Prostate gland (tissue), 2 donors: ENCODE measurements around the gene RETN. TPM values are rescaled to one million over a fixed set of nuclear protein-coding genes. Genes with fewer than 3 reads are reported as not detected.
A peak's percentile ranks its signal among the peaks of the same experiment; 100 is the strongest.

ENCODE experiments used
- DNase-seq: peaks from one replicate; pipeline ENCODE4 v3.0.0-alpha.2; 2019; ENCODE audit warnings: low spot score
- H3K27ac ChIP-seq, 2 donors: fragments of 200-600 bp; sonication (generic); 2 replicates each; pipeline ENCODE4 v1.5.1; 2017 to 2019
- H3K27me3 ChIP-seq: fragments of 200-600 bp; sonication (generic); replicated peaks from 2 replicates; pipeline ENCODE4 v1.5.1; 2019; ENCODE audit not compliant: insufficient read depth
- H3K36me3 ChIP-seq, 2 donors: fragments of 200-600 bp; sonication (generic); 1 replicate in 1 of 2; 2 replicates in 1 of 2; pipeline versions ENCODE4 v1.5.1 to v1.8.1; 2017 to 2019
- H3K4me1 ChIP-seq: fragments of 200-600 bp; sonication (generic); replicated peaks from 2 replicates; pipeline ENCODE4 v1.5.1; 2019
- H3K4me3 ChIP-seq, 2 donors: fragments of 200-600 bp; sonication (generic); 2 replicates each; pipeline ENCODE4 v1.5.1; 2017 to 2019
- H3K9me3 ChIP-seq: fragments of 200-600 bp; sonication (generic); 2 replicates; pipeline ENCODE4 v1.5.1; 2017
- CTCF ChIP-seq, 4 experiments: fragments of 200-600 bp in 2 of 4; fragments of 450-650 bp in 2 of 4; sonication (generic) in 2 of 4; IDR thresholded peaks; 1 replicate in 3 of 4; 2 replicates in 1 of 4; pipeline ENCODE4 v1.5.1; 2016 to 2019; ENCODE audit warnings: antibody characterized with exemption in 4 of 4, mild to moderate bottlenecking in 2 of 4, moderate library complexity in 2 of 4
- POLR2A ChIP-seq: fragments of 450-650 bp; IDR thresholded peaks from one replicate; pipeline ENCODE4 v1.6.1; 2016; ENCODE audit warnings: antibody characterized with exemption, mild to moderate bottlenecking
- POLR2AphosphoS5 ChIP-seq: sonication (generic); formaldehyde crosslinking; IDR thresholded peaks from one replicate; pipeline ENCODE4 v1.6.1; 2017; ENCODE audit warnings: antibody characterized with exemption
- WGBS: methylation state at CpG from one replicate; pipeline ENCODE4 v1.1.5; 2018; 5-methylcytosine and 5-hydroxymethylcytosine counted together
- intact Hi-C: fragments of 100-400 bp; cut with DNase I; formaldehyde crosslinking; loops from one replicate; pipeline ENCODE4 v1.14.2; 2022
- total RNA-seq, 2 donors: library from RNA; depleted of rRNA; stranded (reverse); fragments of >200 nt; gene quantifications; one replicate each; pipeline ENCODE4 v1.1.0, GENCODE V29; 2016

RETN gene
- not detected for total RNA-seq

- Histone ChIP-seq H3K27me3 (peaks cover 2% of the 10 kb centered on the region), H3K4me1 (no peaks in the 10 kb centered on the region), H3K9me3 (no peaks in the 10 kb centered on the region), H3K27ac (no peak within 1 kb of the TSS), H3K36me3 (no peaks in the 10 kb centered on the region), H3K4me3 (no peak within 1 kb of the TSS)
- WGBS, result 71% methylated on average over 6 of the region's 9 CpGs
- no peak for DNase-seq
- TF ChIP-seq POLR2AphosphoS5 (no peak), CTCF (IDR thresholded peaks at IDR 0.05) (no peak), POLR2A (no peak)
- intact Hi-C loops, result no loop called here
Measured at GRCh38 chr19:7668842-7669241, at the start of gene RETN. Gene RETN, plus strand, starts transcription at chr19:7669049. Its CDS starts 278 bp downstream, at chr19:7669327.

- Histone ChIP-seq H3K27ac (peak overlapping the region; percentile 97 to 98), H3K9me3 (no peaks in the 10 kb centered on the region), H3K4me1 (peaks cover 4% of the 10 kb centered on the region), H3K4me3 (peak overlapping the region in 1 of 2 donors; percentile 18), H3K27me3 (no peaks in the 10 kb centered on the region), H3K36me3 (peaks cover 11 to 35% of the 10 kb centered on the region in 2 donors)
- TF ChIP-seq POLR2A, result no peak
- peak; percentile 68 for TF ChIP-seq POLR2AphosphoS5
- TF ChIP-seq CTCF (IDR thresholded peaks at IDR 0.05), result peak in 1 of 4 experiments; percentile 4
- peak; percentile 83 for DNase-seq
- whole genome bisulfite sequencing, result 83% methylated on average over 48 of the region's 48 CpGs
- intact Hi-C loops, result no loop called here
Measured at GRCh38 chr19:7619671-7620441, 49.0 kb upstream of the RETN start.

- Histone ChIP-seq H3K36me3 (peaks cover 11 to 33% of the 10 kb centered on the region in 2 donors), H3K4me3 (peak overlapping the region in 1 of 2 donors; percentile 18), H3K27ac (peak overlapping the region; percentile 97 to 98), H3K9me3 (no peaks in the 10 kb centered on the region), H3K27me3 (no peaks in the 10 kb centered on the region), H3K4me1 (peaks cover 4% of the 10 kb centered on the region)
- TF ChIP-seq POLR2AphosphoS5 (no peak), CTCF (IDR thresholded peaks at IDR 0.05) (no peak), POLR2A (no peak)
- no peak for DNase-seq
- 88% methylated on average over 38 of the region's 57 CpGs for WGBS
- intact Hi-C loops, result no loop called here
Measured at GRCh38 chr19:7620442-7621412, 48.1 kb upstream of the RETN start.

- H3K4me1 ChIP-seq, result peaks cover 7% of the 10 kb centered on the region
- no peaks in the 10 kb centered on the region for H3K27me3 ChIP-seq
- no peaks in the 10 kb centered on the region for H3K9me3 ChIP-seq
- no peak overlapping the region for H3K27ac ChIP-seq
- TF ChIP-seq CTCF (IDR thresholded peaks at IDR 0.05) (no peak), POLR2A (no peak), POLR2AphosphoS5 (no peak)
- DNase-seq, result no peak
- H3K36me3 ChIP-seq, result peaks cover 11 to 36% of the 10 kb centered on the region in 2 donors
- WGBS, result 85% methylated on average over 16 of the region's 16 CpGs
- intact Hi-C loops, result no loop called here
- no peak overlapping the region for H3K4me3 ChIP-seq
Measured at GRCh38 chr19:7622933-7623685, 45.7 kb upstream of the RETN start.
